Measurements from ENCODE around the gene NRP2.

NRP2 gene

DNA sequence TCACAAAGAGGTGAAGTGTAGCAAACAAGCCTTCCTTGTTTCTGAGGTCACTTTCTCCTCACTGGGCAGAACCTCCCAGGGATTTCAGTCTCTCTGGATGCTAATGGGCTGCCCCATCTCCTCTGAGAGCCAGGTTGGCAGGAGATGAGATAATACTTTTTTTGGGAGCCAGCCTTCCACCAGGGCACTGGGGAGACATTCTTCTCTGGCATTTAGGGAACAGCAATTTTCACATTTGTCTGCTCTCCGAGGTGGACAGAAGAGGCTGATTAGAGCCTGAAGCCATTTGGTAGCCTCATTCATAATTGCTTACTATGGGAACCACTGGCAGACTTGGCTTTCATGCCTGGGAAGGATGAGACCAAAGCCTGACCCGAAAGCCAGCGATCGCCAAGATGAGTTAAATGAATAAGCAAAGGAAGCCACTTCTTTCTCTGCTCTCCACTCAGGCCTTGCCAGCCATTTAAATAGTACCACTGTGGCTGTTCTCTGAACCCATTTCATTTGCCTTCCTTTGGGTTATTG lies 70.1 kb downstream of the NRP2 start:
- WGBS, 2 donors (ENCODE audit: extremely low coverage in 2 of 2, insufficient read length in 2 of 2, insufficient replicate concordance in 1 of 2): no CpG with 5 or more reads among the region's 4 CpGs
- Histone ChIP-seq H2BK5ac (ENCODE audit: low read length) (no peak overlapping the region), H3K9me3 (replicated peaks in 1 of 2; ENCODE audit: control insufficient read depth in 2 of 2, insufficient read depth in 1 of 2, low read depth in 1 of 2, low read length in 2 of 2) (no peaks in the 10 kb centered on the region), H2BK15ac (ENCODE audit: low read length) (no peak overlapping the region), H3K23ac (ENCODE audit: low read depth, low read length, poor library complexity) (no peak overlapping the region), H3K36me3 (replicated peaks in 1 of 2; ENCODE audit: control insufficient read depth in 2 of 2, insufficient read depth in 2 of 2, low read length in 2 of 2) (peaks cover 4 to 66% of the 10 kb centered on the region in 2 donors), H3K4me3 (ENCODE audit: low read length in 2 of 2) (no peak overlapping the region), H3K27ac (replicated peaks; ENCODE audit: low read length) (no peak overlapping the region), H2AK5ac (ENCODE audit: low read depth, low read length) (no peak overlapping the region), H3K14ac (ENCODE audit: low read length) (no peak overlapping the region), H4K91ac (ENCODE audit: low read depth, low read length, poor library complexity) (no peak overlapping the region), H3K4me1 (ENCODE audit: control insufficient read depth in 2 of 2, insufficient read depth in 1 of 2, low read depth in 1 of 2, low read length in 2 of 2) (peaks cover 13 to 18% of the 10 kb centered on the region in 2 donors), H3K4ac (ENCODE audit: low read length) (no peak overlapping the region), H2BK12ac (ENCODE audit: low read length) (no peak overlapping the region), H3K79me1 (ENCODE audit: low read depth, low read length) (no peaks in the 10 kb centered on the region), H3K18ac (ENCODE audit: low read length) (no peak overlapping the region), H2AFZ (ENCODE audit: low read length) (no peak overlapping the region), H4K8ac (ENCODE audit: low read depth, low read length) (no peak overlapping the region), H3K9ac (ENCODE audit: low read depth, low read length, poor library complexity) (no peak overlapping the region), H3K27me3 (ENCODE audit: control insufficient read depth in 3 of 3, insufficient read depth in 3 of 3, low read depth in 1 of 3, low read length in 3 of 3) (no peaks in the 10 kb centered on the region), H3K4me2 (ENCODE audit: insufficient read depth, low read length, poor library complexity, severe bottlenecking) (no peak overlapping the region), H2BK120ac (ENCODE audit: low read depth, low read length) (no peak overlapping the region)
- no peak for DNase-seq (ENCODE audit: low spot score)

DNA sequence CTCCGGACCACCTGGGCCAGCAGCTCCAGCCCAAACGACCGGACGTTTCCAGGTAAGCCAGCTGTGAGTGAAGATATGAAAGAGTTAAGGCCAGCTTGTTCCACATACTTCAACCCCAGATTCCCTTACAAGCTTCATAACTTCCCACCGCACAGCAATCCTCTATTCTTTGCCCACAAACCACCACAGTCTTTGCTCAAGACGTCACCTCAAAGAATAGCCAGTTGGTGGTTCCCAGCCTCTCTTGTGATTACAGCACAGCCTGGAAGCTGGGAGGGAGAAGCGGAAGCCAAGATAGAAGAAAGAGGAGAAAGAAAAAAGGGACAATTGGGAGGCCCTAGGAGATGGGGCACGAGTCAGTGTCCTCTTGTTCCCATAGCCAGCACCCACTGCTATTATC lies 70.6 kb downstream of the NRP2 start:
- Histone ChIP-seq H3K27ac (replicated peaks; ENCODE audit: low read length) (no peak overlapping the region), H3K79me1 (ENCODE audit: low read depth, low read length) (no peaks in the 10 kb centered on the region), H4K8ac (ENCODE audit: low read depth, low read length) (no peak overlapping the region), H3K9me3 (replicated peaks in 1 of 2; ENCODE audit: control insufficient read depth in 2 of 2, insufficient read depth in 1 of 2, low read depth in 1 of 2, low read length in 2 of 2) (no peaks in the 10 kb centered on the region), H2BK15ac (ENCODE audit: low read length) (no peak overlapping the region), H2AFZ (ENCODE audit: low read length) (no peak overlapping the region), H3K18ac (ENCODE audit: low read length) (no peak overlapping the region), H3K9ac (ENCODE audit: low read depth, low read length, poor library complexity) (no peak overlapping the region), H3K4me3 (ENCODE audit: low read length in 2 of 2) (no peak overlapping the region), H2AK5ac (ENCODE audit: low read depth, low read length) (no peak overlapping the region), H3K4me1 (ENCODE audit: control insufficient read depth in 2 of 2, insufficient read depth in 1 of 2, low read depth in 1 of 2, low read length in 2 of 2) (peaks cover 12 to 18% of the 10 kb centered on the region in 2 donors), H3K4ac (ENCODE audit: low read length) (no peak overlapping the region), H3K23ac (ENCODE audit: low read depth, low read length, poor library complexity) (no peak overlapping the region), H3K36me3 (replicated peaks in 1 of 2; ENCODE audit: control insufficient read depth in 2 of 2, insufficient read depth in 2 of 2, low read length in 2 of 2) (peaks cover 4 to 66% of the 10 kb centered on the region in 2 donors), H2BK120ac (ENCODE audit: low read depth, low read length) (no peak overlapping the region), H3K14ac (ENCODE audit: low read length) (no peak overlapping the region), H3K27me3 (ENCODE audit: control insufficient read depth in 3 of 3, insufficient read depth in 3 of 3, low read depth in 1 of 3, low read length in 3 of 3) (no peaks in the 10 kb centered on the region), H2BK5ac (ENCODE audit: low read length) (no peak overlapping the region), H2BK12ac (ENCODE audit: low read length) (no peak overlapping the region), H3K4me2 (ENCODE audit: insufficient read depth, low read length, poor library complexity, severe bottlenecking) (no peak overlapping the region), H4K91ac (ENCODE audit: low read depth, low read length, poor library complexity) (no peak overlapping the region)
- no peak for DNase-seq (ENCODE audit: low spot score)
- no CpG with 5 or more reads among the region's 8 CpGs for WGBS, 2 donors (ENCODE audit: extremely low coverage in 2 of 2, insufficient read length in 2 of 2, insufficient replicate concordance in 1 of 2)

- no peak overlapping the region for H3K27ac ChIP-seq (replicated peaks; ENCODE audit: low read length)
- no peak overlapping the region for H2BK120ac ChIP-seq (ENCODE audit: low read depth, low read length)
- no peak overlapping the region for H2AFZ ChIP-seq (ENCODE audit: low read length)
- H4K91ac ChIP-seq (ENCODE audit: low read depth, low read length, poor library complexity): no peak overlapping the region
- H2BK12ac ChIP-seq (ENCODE audit: low read length): no peak overlapping the region
- no peak for DNase-seq (ENCODE audit: low spot score)
- no peaks in the 10 kb centered on the region for H3K79me1 ChIP-seq (ENCODE audit: low read depth, low read length)
- H2AK5ac ChIP-seq (ENCODE audit: low read depth, low read length): no peak overlapping the region
- H3K4me2 ChIP-seq (ENCODE audit: insufficient read depth, low read length, poor library complexity, severe bottlenecking): no peak overlapping the region
- H3K18ac ChIP-seq (ENCODE audit: low read length): no peak overlapping the region
- no peak overlapping the region for H2BK15ac ChIP-seq (ENCODE audit: low read length)
- H3K9ac ChIP-seq (ENCODE audit: low read depth, low read length, poor library complexity): no peak overlapping the region
- no peak overlapping the region for H3K4ac ChIP-seq (ENCODE audit: low read length)
- H2BK5ac ChIP-seq (ENCODE audit: low read length): no peak overlapping the region
- no peak overlapping the region for H3K4me3 ChIP-seq (ENCODE audit: low read length in 2 of 2)
- H3K9me3 ChIP-seq (replicated peaks in 1 of 2; ENCODE audit: control insufficient read depth in 2 of 2, insufficient read depth in 1 of 2, low read depth in 1 of 2, low read length in 2 of 2): no peaks in the 10 kb centered on the region
- no CpG with 5 or more reads among the region's 6 CpGs for WGBS, 2 donors (ENCODE audit: extremely low coverage in 2 of 2, insufficient read length in 2 of 2, insufficient replicate concordance in 1 of 2)
- peaks cover 11 to 14% of the 10 kb centered on the region in 2 donors for H3K4me1 ChIP-seq (ENCODE audit: control insufficient read depth in 2 of 2, insufficient read depth in 1 of 2, low read depth in 1 of 2, low read length in 2 of 2)
- H3K36me3 ChIP-seq (replicated peaks in 1 of 2; ENCODE audit: control insufficient read depth in 2 of 2, insufficient read depth in 2 of 2, low read length in 2 of 2): peaks cover 3 to 63% of the 10 kb centered on the region in 2 donors
- H4K8ac ChIP-seq (ENCODE audit: low read depth, low read length): no peak overlapping the region
- no peaks in the 10 kb centered on the region for H3K27me3 ChIP-seq (ENCODE audit: control insufficient read depth in 3 of 3, insufficient read depth in 3 of 3, low read depth in 1 of 3, low read length in 3 of 3)
- H3K23ac ChIP-seq (ENCODE audit: low read depth, low read length, poor library complexity): no peak overlapping the region
- no peak overlapping the region for H3K14ac ChIP-seq (ENCODE audit: low read length)
These were observed 72.1 kb downstream of the NRP2 start for GRCh38 chr2:205754285-205754923.

GRCh38 chr2:205754924-205755321 lies 72.6 kb downstream of the NRP2 start:
- Histone ChIP-seq H2BK5ac (ENCODE audit: low read length) (no peak overlapping the region), H3K9me3 (replicated peaks in 1 of 2; ENCODE audit: control insufficient read depth in 2 of 2, insufficient read depth in 1 of 2, low read depth in 1 of 2, low read length in 2 of 2) (no peaks in the 10 kb centered on the region), H3K27ac (replicated peaks; ENCODE audit: low read length) (no peak overlapping the region), H3K36me3 (replicated peaks in 1 of 2; ENCODE audit: control insufficient read depth in 2 of 2, insufficient read depth in 2 of 2, low read length in 2 of 2) (peaks cover 0 to 58% of the 10 kb centered on the region in 2 donors), H2AK5ac (ENCODE audit: low read depth, low read length) (no peak overlapping the region), H3K23ac (ENCODE audit: low read depth, low read length, poor library complexity) (no peak overlapping the region), H4K8ac (ENCODE audit: low read depth, low read length) (no peak overlapping the region), H3K4me2 (ENCODE audit: insufficient read depth, low read length, poor library complexity, severe bottlenecking) (no peak overlapping the region), H3K14ac (ENCODE audit: low read length) (no peak overlapping the region), H3K4me1 (ENCODE audit: control insufficient read depth in 2 of 2, insufficient read depth in 1 of 2, low read depth in 1 of 2, low read length in 2 of 2) (peaks cover 11 to 14% of the 10 kb centered on the region in 2 donors), H2AFZ (ENCODE audit: low read length) (no peak overlapping the region), H4K91ac (ENCODE audit: low read depth, low read length, poor library complexity) (no peak overlapping the region), H3K4ac (ENCODE audit: low read length) (no peak overlapping the region), H3K27me3 (ENCODE audit: control insufficient read depth in 3 of 3, insufficient read depth in 3 of 3, low read depth in 1 of 3, low read length in 3 of 3) (no peaks in the 10 kb centered on the region), H3K4me3 (ENCODE audit: low read length in 2 of 2) (no peak overlapping the region), H2BK15ac (ENCODE audit: low read length) (no peak overlapping the region), H3K18ac (ENCODE audit: low read length) (no peak overlapping the region), H2BK12ac (ENCODE audit: low read length) (no peak overlapping the region), H2BK120ac (ENCODE audit: low read depth, low read length) (no peak overlapping the region), H3K79me1 (ENCODE audit: low read depth, low read length) (no peaks in the 10 kb centered on the region), H3K9ac (ENCODE audit: low read depth, low read length, poor library complexity) (no peak overlapping the region)
- peak; percentile 36 for DNase-seq (ENCODE audit: low spot score)
- WGBS, 2 donors (ENCODE audit: extremely low coverage in 2 of 2, insufficient read length in 2 of 2, insufficient replicate concordance in 1 of 2): no CpG with 5 or more reads among the region's 5 CpGs

Measured in neuronal stem cell (in vitro differentiated cells).